ENCODE measurements around the gene PIGA.

DNA sequence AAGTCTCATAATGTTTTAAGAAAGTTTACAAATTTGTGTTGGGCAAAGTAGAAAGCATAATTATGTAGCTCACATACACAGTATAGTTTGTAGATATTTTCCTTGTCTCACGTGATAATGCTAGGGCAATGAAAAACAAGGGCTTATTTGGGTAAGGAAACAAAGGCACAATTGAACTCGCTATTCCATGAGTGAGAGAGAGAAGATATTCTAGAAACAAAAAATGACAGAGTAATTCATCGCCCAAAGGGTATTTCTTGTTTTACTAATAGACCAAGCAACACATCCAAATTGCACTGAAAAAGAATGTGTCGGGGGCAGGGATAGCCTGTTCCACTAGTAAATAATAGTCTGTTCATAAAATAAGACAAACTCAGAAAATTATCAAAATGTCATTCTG, 16.2 kb downstream of the PIGA start:
- TF ChIP-seq, protein P1, sequence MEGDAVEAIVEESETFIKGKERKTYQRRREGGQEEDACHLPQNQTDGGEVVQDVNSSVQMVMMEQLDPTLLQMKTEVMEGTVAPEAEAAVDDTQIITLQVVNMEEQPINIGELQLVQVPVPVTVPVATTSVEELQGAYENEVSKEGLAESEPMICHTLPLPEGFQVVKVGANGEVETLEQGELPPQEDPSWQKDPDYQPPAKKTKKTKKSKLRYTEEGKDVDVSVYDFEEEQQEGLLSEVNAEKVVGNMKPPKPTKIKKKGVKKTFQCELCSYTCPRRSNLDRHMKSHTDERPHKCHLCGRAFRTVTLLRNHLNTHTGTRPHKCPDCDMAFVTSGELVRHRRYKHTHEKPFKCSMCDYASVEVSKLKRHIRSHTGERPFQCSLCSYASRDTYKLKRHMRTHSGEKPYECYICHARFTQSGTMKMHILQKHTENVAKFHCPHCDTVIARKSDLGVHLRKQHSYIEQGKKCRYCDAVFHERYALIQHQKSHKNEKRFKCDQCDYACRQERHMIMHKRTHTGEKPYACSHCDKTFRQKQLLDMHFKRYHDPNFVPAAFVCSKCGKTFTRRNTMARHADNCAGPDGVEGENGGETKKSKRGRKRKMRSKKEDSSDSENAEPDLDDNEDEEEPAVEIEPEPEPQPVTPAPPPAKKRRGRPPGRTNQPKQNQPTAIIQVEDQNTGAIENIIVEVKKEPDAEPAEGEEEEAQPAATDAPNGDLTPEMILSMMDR (IDR thresholded peaks at IDR 0.05): no peak
- TF ChIP-seq POLR2A (IDR thresholded peaks at IDR 0.05; ENCODE audit: low read length): no peak
- TF ChIP-seq POLR2AphosphoS2 (conservative IDR thresholded peaks at IDR 0.05; ENCODE audit: low read length): no peak
- TF ChIP-seq SMC3 (IDR thresholded peaks at IDR 0.05): no peak
- no peak for TF ChIP-seq ZFP36 (IDR thresholded peaks at IDR 0.05; ENCODE audit: borderline replicate concordance, partially characterized antibody)
- TF ChIP-seq RFX5 (IDR thresholded peaks at IDR 0.05): no peak
- no peak for TF ChIP-seq EP300 (IDR thresholded peaks at IDR 0.05)
- TF ChIP-seq KDM1A (IDR thresholded peaks at IDR 0.05; ENCODE audit: low read depth): no peak
- TF ChIP-seq JUN (IDR thresholded peaks at IDR 0.05): no peak
- TF ChIP-seq CEBPB (IDR thresholded peaks at IDR 0.05): no peak
- no peak for TF ChIP-seq TP53 (CRISPR knock-in tag; IDR thresholded peaks at IDR 0.05)
- no peak for TF ChIP-seq MAX (IDR thresholded peaks at IDR 0.05)
